Osteocyte (in vitro differentiated cells): ENCODE measurements around the gene PSENEN. TPM values are rescaled to one million over a fixed set of nuclear protein-coding genes. Genes with fewer than 3 reads are reported as not detected.
"Not testable (repeated sequence)": the region's sequence is repeated elsewhere in the genome, so short reads cannot be mapped to it uniquely, and the experiment has no call there.

Experiments used
- DNase-seq: peaks from one replicate; pipeline ENCODE4 v3.0.0; 2021; ENCODE audit warnings: mixed read lengths; ENCODE audit not compliant: unreplicated experiment; ENCODE audit errors: extremely low spot score
- H3K27ac Mint-ChIP-seq: one replicate; pipeline ENCODE4 v1.8.0; 2021; ENCODE audit warnings: mild to moderate bottlenecking, mixed read lengths; ENCODE audit not compliant: unreplicated experiment
- H3K27me3 Mint-ChIP-seq: one replicate; pipeline ENCODE4 v1.8.0; 2021; ENCODE audit warnings: mixed read lengths; ENCODE audit not compliant: unreplicated experiment
- H3K36me3 Mint-ChIP-seq: one replicate; pipeline ENCODE4 v1.8.0; 2021; ENCODE audit warnings: mixed read lengths; ENCODE audit not compliant: unreplicated experiment
- H3K4me1 Mint-ChIP-seq: one replicate; pipeline ENCODE4 v1.8.0; 2021; ENCODE audit warnings: mixed read lengths; ENCODE audit not compliant: unreplicated experiment
- H3K4me3 Mint-ChIP-seq: one replicate; pipeline ENCODE4 v1.8.0; 2021; ENCODE audit warnings: mild to moderate bottlenecking, moderate library complexity, mixed read lengths; ENCODE audit not compliant: unreplicated experiment
- H3K9me3 Mint-ChIP-seq: one replicate; pipeline ENCODE4 v1.8.0; 2021; ENCODE audit warnings: mixed read lengths; ENCODE audit not compliant: unreplicated experiment
- total RNA-seq: library from RNA; stranded (reverse); gene quantifications from 2 replicates; pipeline ENCODE4 v1.2.1, GENCODE V29; 2021
- TF ChIP-seq, protein P1 (sequence below): fragments of 200-600 bp; sonication (generic); IDR thresholded peaks from 2 replicates; pipeline ENCODE4 v1.5.0; 2021; ENCODE audit warnings: antibody characterized with exemption, mild to moderate bottlenecking, moderate library complexity

PSENEN gene
- total RNA-seq, 1 donor from 2014 or later, result 72.6 TPM

GRCh38 chr19:35790981-35791813, 45.7 kb downstream of the PSENEN start:
- H3K9me3 Mint-ChIP-seq, result no peaks in the 10 kb centered on the region
- DNase-seq, result no peak
- no peak overlapping the region for H3K4me3 Mint-ChIP-seq
- TF ChIP-seq, protein P1, sequence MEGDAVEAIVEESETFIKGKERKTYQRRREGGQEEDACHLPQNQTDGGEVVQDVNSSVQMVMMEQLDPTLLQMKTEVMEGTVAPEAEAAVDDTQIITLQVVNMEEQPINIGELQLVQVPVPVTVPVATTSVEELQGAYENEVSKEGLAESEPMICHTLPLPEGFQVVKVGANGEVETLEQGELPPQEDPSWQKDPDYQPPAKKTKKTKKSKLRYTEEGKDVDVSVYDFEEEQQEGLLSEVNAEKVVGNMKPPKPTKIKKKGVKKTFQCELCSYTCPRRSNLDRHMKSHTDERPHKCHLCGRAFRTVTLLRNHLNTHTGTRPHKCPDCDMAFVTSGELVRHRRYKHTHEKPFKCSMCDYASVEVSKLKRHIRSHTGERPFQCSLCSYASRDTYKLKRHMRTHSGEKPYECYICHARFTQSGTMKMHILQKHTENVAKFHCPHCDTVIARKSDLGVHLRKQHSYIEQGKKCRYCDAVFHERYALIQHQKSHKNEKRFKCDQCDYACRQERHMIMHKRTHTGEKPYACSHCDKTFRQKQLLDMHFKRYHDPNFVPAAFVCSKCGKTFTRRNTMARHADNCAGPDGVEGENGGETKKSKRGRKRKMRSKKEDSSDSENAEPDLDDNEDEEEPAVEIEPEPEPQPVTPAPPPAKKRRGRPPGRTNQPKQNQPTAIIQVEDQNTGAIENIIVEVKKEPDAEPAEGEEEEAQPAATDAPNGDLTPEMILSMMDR, result no peak
- no peaks in the 10 kb centered on the region for H3K4me1 Mint-ChIP-seq
- no peaks in the 10 kb centered on the region for H3K27me3 Mint-ChIP-seq
- H3K27ac Mint-ChIP-seq, result no peak overlapping the region
- H3K36me3 Mint-ChIP-seq, result no peaks in the 10 kb centered on the region

GRCh38 chr19:35791814-35792279, 46.4 kb downstream of the PSENEN start:
- no peaks in the 10 kb centered on the region for H3K9me3 Mint-ChIP-seq
- no peak for DNase-seq
- TF ChIP-seq, protein P1, result no peak
- no peaks in the 10 kb centered on the region for H3K4me1 Mint-ChIP-seq
- no peaks in the 10 kb centered on the region for H3K36me3 Mint-ChIP-seq
- no peak overlapping the region for H3K27ac Mint-ChIP-seq
- H3K27me3 Mint-ChIP-seq, result no peaks in the 10 kb centered on the region
- no peak overlapping the region for H3K4me3 Mint-ChIP-seq

DNA sequence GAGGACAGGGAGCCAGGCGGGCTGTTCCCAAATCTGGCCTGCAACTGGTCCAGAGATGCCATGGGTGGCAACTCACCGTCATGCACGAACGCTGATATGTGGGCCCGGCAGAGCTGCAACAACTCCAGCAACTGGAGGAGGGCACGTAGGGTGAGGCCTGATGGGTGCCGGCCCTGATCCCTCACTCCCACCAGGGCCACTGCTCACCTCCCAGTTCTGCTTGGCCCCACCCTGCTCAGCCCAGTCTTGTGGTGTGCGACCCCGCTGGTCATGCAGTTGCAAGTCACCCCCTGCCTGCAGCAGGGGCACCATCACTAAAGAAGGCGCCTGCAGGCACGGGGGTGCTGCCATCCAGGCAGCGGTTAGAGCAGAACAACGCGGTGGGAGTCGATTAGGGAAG, 46.9 kb downstream of the PSENEN start:
- H3K36me3 Mint-ChIP-seq, result no peaks in the 10 kb centered on the region
- no peak for DNase-seq

GRCh38 chr19:35792888-35793287, 47.4 kb downstream of the PSENEN start:
- no peaks in the 10 kb centered on the region for H3K27me3 Mint-ChIP-seq
- H3K36me3 Mint-ChIP-seq, result no peaks in the 10 kb centered on the region
- H3K4me1 Mint-ChIP-seq, result no peaks in the 10 kb centered on the region
- TF ChIP-seq, protein P1, result no peak
- H3K4me3 Mint-ChIP-seq, result no peak overlapping the region
- H3K9me3 Mint-ChIP-seq, result no peaks in the 10 kb centered on the region
- no peak for DNase-seq
- H3K27ac Mint-ChIP-seq, result no peak overlapping the region

More for the DNA sequence above, 46.9 kb downstream of the PSENEN start:
- H3K4me3 Mint-ChIP-seq, result no peak overlapping the region
- H3K27ac Mint-ChIP-seq, result no peak overlapping the region
- no peaks in the 10 kb centered on the region for H3K9me3 Mint-ChIP-seq
- TF ChIP-seq, protein P1, result no peak
- H3K27me3 Mint-ChIP-seq, result no peaks in the 10 kb centered on the region
- H3K4me1 Mint-ChIP-seq, result no peaks in the 10 kb centered on the region

- TF ChIP-seq, protein P1, result no peak
- Mint-ChIP-seq H3K27ac (no peak overlapping the region), H3K27me3 (peaks cover 3% of the 10 kb centered on the region), H3K4me1 (no peaks in the 10 kb centered on the region), H3K9me3 (no peaks in the 10 kb centered on the region), H3K36me3 (no peaks in the 10 kb centered on the region), H3K4me3 (no peak overlapping the region)
- DNase-seq, result no peak
These were observed 48.1 kb downstream of the PSENEN start for GRCh38 chr19:35793381-35794165.

DNA sequence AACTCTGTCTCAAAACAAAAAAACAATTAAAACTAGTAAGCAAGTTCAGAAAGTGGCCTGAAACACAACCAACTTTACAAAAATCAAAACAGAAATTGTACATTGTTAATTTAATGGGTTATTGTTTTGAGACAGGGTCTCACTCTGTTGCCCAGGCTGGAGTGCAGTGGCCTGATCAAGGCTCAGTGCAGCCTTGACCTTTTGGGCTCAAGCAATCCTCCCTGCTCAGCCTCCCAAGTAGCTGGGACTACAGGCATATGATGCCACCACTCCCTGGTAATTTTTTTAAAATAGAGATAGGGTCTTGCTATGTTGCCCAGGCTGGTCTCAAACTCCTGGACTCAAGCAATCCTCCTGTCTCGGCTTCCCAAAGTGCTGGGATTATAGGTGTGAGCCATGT, 50.1 kb downstream of the PSENEN start:
- H3K9me3 Mint-ChIP-seq, H3K27ac Mint-ChIP-seq, H3K27me3 Mint-ChIP-seq, H3K4me3 Mint-ChIP-seq, H3K36me3 Mint-ChIP-seq, DNase-seq, H3K4me1 Mint-ChIP-seq: not testable (repeated sequence)
